Vagina (tissue), 2 donors: ENCODE results near the gene SHLD2. TPM values are rescaled to one million over a fixed set of nuclear protein-coding genes. Genes with fewer than 3 reads are reported as not detected.
A peak's percentile ranks its signal among the peaks of the same experiment; 100 is the strongest.
"Not testable (repeated sequence)": the region's sequence is repeated elsewhere in the genome, so short reads cannot be mapped to it uniquely, and the experiment has no call there.

Experiments
- DNase-seq, 2 donors: peaks; one replicate each; pipeline ENCODE4 v3.0.0-alpha.2; 2017; ENCODE audit errors: extremely low spot score in 2 of 2
- H3K27ac ChIP-seq: fragments of 200-600 bp; sonication (generic); one replicate; pipeline ENCODE4 v1.5.1; 2019
- H3K27me3 ChIP-seq: fragments of 200-600 bp; sonication (generic); one replicate; pipeline ENCODE4 v1.5.1; 2019
- H3K36me3 ChIP-seq, 2 donors: fragments of 200-600 bp; sonication (generic); one replicate each; pipeline ENCODE4 v1.5.1; 2017 to 2019
- H3K4me1 ChIP-seq: fragments of 200-600 bp; sonication (generic); one replicate; pipeline ENCODE4 v1.5.1; 2019
- H3K4me3 ChIP-seq, 2 donors: fragments of 200-600 bp; sonication (generic); 1 replicate in 1 of 2; 2 replicates in 1 of 2; pipeline ENCODE4 v1.5.1; 2016 to 2019
- H3K9me3 ChIP-seq: fragments of 200-600 bp; sonication (generic); one replicate; pipeline ENCODE4 v1.5.1; 2019
- intact Hi-C: fragments of 100-400 bp; cut with DNase I; formaldehyde crosslinking; loops from one replicate; pipeline ENCODE4 v1.15.1; 2023
- total RNA-seq: library from RNA; depleted of rRNA; stranded (reverse); fragments of >200 nt; gene quantifications from one replicate; pipeline ENCODE4 v1.2.3, GENCODE V29; 2016

The SHLD2 gene
- total RNA-seq, 1 donor from 2014 or later: 27.5 TPM

GRCh38 chr10:87133936-87134335 lies 38.9 kb downstream of the SHLD2 start:
- H3K27me3 ChIP-seq, DNase-seq, intact Hi-C loops, H3K27ac ChIP-seq, H3K4me1 ChIP-seq, H3K36me3 ChIP-seq, H3K9me3 ChIP-seq, H3K4me3 ChIP-seq: not testable (repeated sequence)

- H3K36me3 ChIP-seq, H3K4me1 ChIP-seq, H3K27ac ChIP-seq, H3K9me3 ChIP-seq, H3K4me3 ChIP-seq, H3K27me3 ChIP-seq, intact Hi-C loops, DNase-seq: not testable (repeated sequence)
These were observed 39.4 kb downstream of the SHLD2 start for GRCh38 chr10:87134440-87134839.

- H3K27ac ChIP-seq, DNase-seq, H3K4me3 ChIP-seq, H3K9me3 ChIP-seq, H3K36me3 ChIP-seq, H3K27me3 ChIP-seq, H3K4me1 ChIP-seq, intact Hi-C loops: not testable (repeated sequence)
These were observed 42.5 kb downstream of the SHLD2 start for GRCh38 chr10:87137478-87137877.

GRCh38 chr10:87142230-87143108 lies 47.5 kb downstream of the SHLD2 start:
- H3K4me3 ChIP-seq, H3K9me3 ChIP-seq, DNase-seq, H3K36me3 ChIP-seq, H3K27me3 ChIP-seq, H3K4me1 ChIP-seq, intact Hi-C loops: not testable (repeated sequence)
- peak overlapping the region; percentile 46 for H3K27ac ChIP-seq

GRCh38 chr10:87143109-87143418 lies 48.1 kb downstream of the SHLD2 start:
- intact Hi-C loops: not testable (repeated sequence)

GRCh38 chr10:87145598-87145997 lies 50.6 kb downstream of the SHLD2 start:
- H3K36me3 ChIP-seq, H3K27ac ChIP-seq, H3K9me3 ChIP-seq, H3K4me3 ChIP-seq, H3K4me1 ChIP-seq, intact Hi-C loops, DNase-seq, H3K27me3 ChIP-seq: not testable (repeated sequence)

More at GRCh38 chr10:87143109-87143418, 48.1 kb downstream of the SHLD2 start:
- not testable (repeated sequence) for H3K9me3 ChIP-seq, H3K4me3 ChIP-seq, H3K27me3 ChIP-seq, H3K36me3 ChIP-seq, H3K4me1 ChIP-seq, DNase-seq
- peak overlapping the region; percentile 46 for H3K27ac ChIP-seq

GRCh38 chr10:87149020-87149609 lies 54.1 kb downstream of the SHLD2 start:
- H3K4me3 ChIP-seq, DNase-seq, H3K9me3 ChIP-seq, H3K27me3 ChIP-seq, H3K4me1 ChIP-seq, intact Hi-C loops, H3K36me3 ChIP-seq, H3K27ac ChIP-seq: not testable (repeated sequence)

- H3K36me3 ChIP-seq, H3K9me3 ChIP-seq, DNase-seq, H3K27ac ChIP-seq, H3K4me1 ChIP-seq, H3K4me3 ChIP-seq, intact Hi-C loops, H3K27me3 ChIP-seq: not testable (repeated sequence)
These were observed 56.5 kb downstream of the SHLD2 start for GRCh38 chr10:87151516-87151915.

- DNase-seq, H3K36me3 ChIP-seq, intact Hi-C loops, H3K9me3 ChIP-seq, H3K4me3 ChIP-seq, H3K27me3 ChIP-seq, H3K27ac ChIP-seq, H3K4me1 ChIP-seq: not testable (repeated sequence)
These were observed 61.8 kb downstream of the SHLD2 start for GRCh38 chr10:87156841-87157240.

GRCh38 chr10:87157821-87158220 lies 62.8 kb downstream of the SHLD2 start:
- H3K4me1 ChIP-seq, DNase-seq, H3K27me3 ChIP-seq, H3K9me3 ChIP-seq, H3K4me3 ChIP-seq, H3K36me3 ChIP-seq, intact Hi-C loops, H3K27ac ChIP-seq: not testable (repeated sequence)

GRCh38 chr10:87162703-87163293 lies 67.8 kb downstream of the SHLD2 start:
- H3K27me3 ChIP-seq, H3K4me1 ChIP-seq, H3K27ac ChIP-seq, H3K36me3 ChIP-seq, H3K9me3 ChIP-seq, H3K4me3 ChIP-seq, intact Hi-C loops, DNase-seq: not testable (repeated sequence)

GRCh38 chr10:87163414-87163813 lies 68.4 kb downstream of the SHLD2 start:
- DNase-seq, H3K4me3 ChIP-seq, H3K27ac ChIP-seq, intact Hi-C loops, H3K36me3 ChIP-seq, H3K4me1 ChIP-seq, H3K27me3 ChIP-seq, H3K9me3 ChIP-seq: not testable (repeated sequence)

- H3K4me1 ChIP-seq, H3K27ac ChIP-seq, H3K9me3 ChIP-seq, H3K36me3 ChIP-seq, intact Hi-C loops, DNase-seq, H3K27me3 ChIP-seq, H3K4me3 ChIP-seq: not testable (repeated sequence)
These were observed 74.9 kb downstream of the SHLD2 start for GRCh38 chr10:87169857-87170256.

GRCh38 chr10:87170705-87171104 lies 75.7 kb downstream of the SHLD2 start:
- H3K4me3 ChIP-seq, intact Hi-C loops, H3K27me3 ChIP-seq, H3K4me1 ChIP-seq, DNase-seq, H3K36me3 ChIP-seq, H3K9me3 ChIP-seq, H3K27ac ChIP-seq: not testable (repeated sequence)
